Retinal pigment epithelial cell (primary cell): ENCODE measurements around the gene ANKRD17.
"Not testable (repeated sequence)": the region's sequence is repeated elsewhere in the genome, so short reads cannot be mapped to it uniquely, and the experiment has no call there.

ENCODE experiments used
- DNase-seq: peaks from one replicate; pipeline ENCODE4 v3.0.0-alpha.2; 2010; ENCODE audit warnings: low read depth
- H3K4me3 ChIP-seq: 2 replicates; pipeline ENCODE4 v1.5.1; 2011; ENCODE audit warnings: mild to moderate bottlenecking, low read length, control low read depth, moderate library complexity
- CTCF ChIP-seq: conservative IDR thresholded peaks from 2 replicates; pipeline ENCODE4 v1.5.1; 2011; ENCODE audit warnings: low read depth, low read length, control low read depth, inconsistent platforms

Gene ANKRD17

GRCh38 chr4:73257234-73257633, 1.4 kb downstream of the ANKRD17 start:
- DNase-seq: peak; percentile 52
- peak; percentile 72 for TF ChIP-seq CTCF
- H3K4me3 ChIP-seq: peak overlapping the region; percentile 80

DNA sequence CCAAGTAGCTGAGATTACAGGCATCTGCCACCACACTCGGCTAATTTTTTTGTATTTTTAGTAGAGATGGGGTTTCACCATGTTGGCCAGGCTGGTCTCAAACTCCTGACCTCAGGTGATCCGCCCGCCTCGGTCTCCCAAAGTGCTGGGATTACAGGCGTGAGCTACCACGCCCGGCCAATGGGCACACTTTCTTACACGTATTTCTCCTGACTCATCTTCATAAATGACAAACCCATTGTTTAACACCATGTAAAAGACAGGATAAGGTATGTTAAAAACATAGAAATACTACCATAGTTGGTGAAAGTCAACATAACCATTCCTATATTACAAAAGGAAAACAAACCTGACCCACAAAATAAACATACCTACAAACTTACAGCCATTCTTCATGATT, 2.8 kb downstream of the ANKRD17 start:
- peak overlapping the region; percentile 80 for H3K4me3 ChIP-seq
- DNase-seq: not testable (repeated sequence)

DNA sequence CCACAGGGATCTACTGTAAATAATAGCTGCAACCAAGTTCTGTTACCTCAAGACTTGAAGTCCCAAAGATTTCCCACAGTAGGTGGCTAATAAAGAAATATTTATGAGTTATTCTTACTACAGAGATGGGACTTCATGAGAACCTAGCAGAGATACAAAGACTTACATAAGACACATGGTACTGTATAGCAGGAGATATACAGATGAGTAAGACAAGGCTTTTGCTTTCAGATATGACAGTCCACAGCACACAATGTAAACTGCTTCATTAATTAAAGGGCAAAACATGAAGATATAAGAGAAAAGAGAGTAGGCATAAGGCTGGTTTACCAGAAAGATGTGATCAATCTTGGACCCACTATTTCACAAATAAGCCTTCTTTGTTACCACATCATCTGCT, 6.6 kb downstream of the ANKRD17 start:
- TF ChIP-seq CTCF: no peak
- no peak overlapping the region for H3K4me3 ChIP-seq
- no peak for DNase-seq

DNA sequence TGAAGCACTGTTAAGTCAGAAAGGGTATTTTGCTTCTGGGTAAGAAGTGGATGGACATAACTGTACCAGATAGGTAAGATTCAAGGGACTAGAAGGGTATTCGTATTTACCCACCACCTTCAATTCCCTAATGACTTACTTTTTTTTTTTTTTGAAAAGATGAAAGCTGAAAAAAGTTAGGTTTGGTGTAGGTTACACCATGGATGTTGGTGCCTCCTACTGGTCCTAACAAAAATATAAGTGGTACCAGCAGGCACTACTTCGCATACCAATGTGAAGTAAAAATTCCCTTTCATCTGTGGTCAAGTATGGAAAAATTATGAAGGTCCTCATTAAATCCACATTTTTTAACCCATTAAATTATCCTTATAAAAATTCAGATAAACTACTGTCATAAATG, 7.2 kb downstream of the ANKRD17 start:
- DNase-seq: no peak
- no peak overlapping the region for H3K4me3 ChIP-seq
- no peak for TF ChIP-seq CTCF

GRCh38 chr4:73250642-73251041, 8.0 kb downstream of the ANKRD17 start:
- no peak overlapping the region for H3K4me3 ChIP-seq
- no peak for DNase-seq
- no peak for TF ChIP-seq CTCF

- TF ChIP-seq CTCF: no peak
- DNase-seq: no peak
- no peak overlapping the region for H3K4me3 ChIP-seq
Measured at GRCh38 chr4:73248821-73249220, 9.8 kb downstream of the ANKRD17 start.

GRCh38 chr4:73248416-73248815, 10.2 kb downstream of the ANKRD17 start:
- DNase-seq: no peak
- no peak for TF ChIP-seq CTCF
- H3K4me3 ChIP-seq: no peak overlapping the region

DNA sequence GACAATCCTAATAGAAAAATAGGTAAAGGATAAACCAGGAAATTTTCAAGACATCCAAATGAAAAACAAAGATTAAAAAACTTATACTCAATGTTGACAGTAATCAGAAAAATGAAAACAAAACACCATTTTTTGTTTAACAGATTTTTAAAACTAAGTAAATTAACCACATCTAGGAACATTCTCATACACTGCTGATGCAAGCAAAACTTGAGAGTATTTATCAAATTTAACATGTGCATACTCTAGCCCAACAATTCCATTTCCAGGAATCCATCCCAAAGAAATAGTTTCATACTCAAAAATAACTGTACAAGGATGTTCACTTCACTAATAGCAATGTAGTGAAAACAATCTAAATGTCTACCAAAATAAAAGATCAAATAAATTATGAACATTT, 11.5 kb downstream of the ANKRD17 start:
- no peak for TF ChIP-seq CTCF
- no peak overlapping the region for H3K4me3 ChIP-seq

More for the DNA sequence above, 11.5 kb downstream of the ANKRD17 start:
- no peak for DNase-seq
